ENCODE results near the gene SV2B. TPM values are rescaled to one million over a fixed set of nuclear protein-coding genes. Genes with fewer than 3 reads are reported as not detected.

The SV2B gene
- total and polyA plus RNA-seq, 8 donors = 0.53 to 11.3 (median 5.2) TPM

DNA sequence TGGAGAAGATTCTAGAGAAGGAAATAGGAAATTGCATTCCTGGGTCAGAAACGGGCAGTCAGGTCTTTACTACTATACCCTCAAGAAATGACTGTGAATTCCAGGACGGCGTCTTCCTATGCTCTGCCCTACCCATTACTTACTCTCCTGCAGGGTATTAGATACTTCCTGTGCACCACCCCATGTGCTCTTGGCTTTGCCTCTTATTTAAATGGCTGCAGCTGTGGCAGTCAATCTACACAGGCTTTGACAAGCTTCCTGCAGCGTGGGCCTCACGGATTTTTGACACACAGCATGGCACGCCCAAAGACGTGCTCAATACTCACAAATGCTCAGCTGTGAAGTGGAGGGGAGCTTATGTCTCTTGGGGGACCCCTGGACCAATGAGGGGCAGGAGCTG is 206.1 kb downstream of the SV2B start:
- Histone ChIP-seq H3K36me3 (no peaks in the 10 kb centered on the region), H3K4me1 (no peaks in the 10 kb centered on the region), H3K27me3 (no peaks in the 10 kb centered on the region), H3K9me3 (no peaks in the 10 kb centered on the region), H3K27ac (no peak overlapping the region), H3K4me3 (no peak overlapping the region)
- ATAC-seq (no peak), DNase-seq (no peak), FAIRE-seq (no peak)
- 73 to 76% methylated on average over 7 of the region's 7 CpGs for WGBS, 2 donors
- intact Hi-C loops (cut with DNase I) = loop anchor here in 1 of 3 donors (5.0 kb wide), 1 partner anchor 776 kb away; no protein-coding TSS in a partner anchor
- TF ChIP-seq, protein P1, sequence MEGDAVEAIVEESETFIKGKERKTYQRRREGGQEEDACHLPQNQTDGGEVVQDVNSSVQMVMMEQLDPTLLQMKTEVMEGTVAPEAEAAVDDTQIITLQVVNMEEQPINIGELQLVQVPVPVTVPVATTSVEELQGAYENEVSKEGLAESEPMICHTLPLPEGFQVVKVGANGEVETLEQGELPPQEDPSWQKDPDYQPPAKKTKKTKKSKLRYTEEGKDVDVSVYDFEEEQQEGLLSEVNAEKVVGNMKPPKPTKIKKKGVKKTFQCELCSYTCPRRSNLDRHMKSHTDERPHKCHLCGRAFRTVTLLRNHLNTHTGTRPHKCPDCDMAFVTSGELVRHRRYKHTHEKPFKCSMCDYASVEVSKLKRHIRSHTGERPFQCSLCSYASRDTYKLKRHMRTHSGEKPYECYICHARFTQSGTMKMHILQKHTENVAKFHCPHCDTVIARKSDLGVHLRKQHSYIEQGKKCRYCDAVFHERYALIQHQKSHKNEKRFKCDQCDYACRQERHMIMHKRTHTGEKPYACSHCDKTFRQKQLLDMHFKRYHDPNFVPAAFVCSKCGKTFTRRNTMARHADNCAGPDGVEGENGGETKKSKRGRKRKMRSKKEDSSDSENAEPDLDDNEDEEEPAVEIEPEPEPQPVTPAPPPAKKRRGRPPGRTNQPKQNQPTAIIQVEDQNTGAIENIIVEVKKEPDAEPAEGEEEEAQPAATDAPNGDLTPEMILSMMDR (IDR thresholded peaks at IDR 0.05) = no peak

DNA sequence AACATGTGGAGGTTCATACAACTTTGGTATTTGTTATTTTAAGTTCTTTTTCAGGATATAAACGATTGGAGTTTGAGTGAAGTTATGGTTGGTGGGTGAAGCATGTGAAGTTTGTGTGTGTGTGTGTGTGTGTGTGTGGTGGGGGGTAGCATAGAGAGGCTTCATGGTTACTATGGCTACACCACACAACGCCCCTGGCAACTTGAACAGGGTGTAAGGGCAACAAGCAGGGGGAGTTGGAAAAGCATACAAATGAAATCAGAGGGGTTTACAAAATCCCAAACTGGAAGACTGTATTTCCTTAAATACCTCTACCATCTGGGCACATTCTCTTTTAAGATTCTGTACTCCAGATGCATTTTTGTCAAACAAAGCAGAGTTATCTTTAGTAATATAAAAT is 207.5 kb downstream of the SV2B start:
- WGBS, 2 donors = 44 to 54% methylated on average over 2 of the region's 2 CpGs
- intact Hi-C loops (cut with DNase I) = loop anchor here in 1 of 3 donors (5.0 kb wide), 1 partner anchor 775 kb away; no protein-coding TSS in a partner anchor
- no peak for DNase-seq
- no peak for FAIRE-seq
- Histone ChIP-seq H3K9me3 (no peaks in the 10 kb centered on the region), H3K27me3 (no peaks in the 10 kb centered on the region), H3K27ac (no peak overlapping the region), H3K4me1 (no peaks in the 10 kb centered on the region), H3K36me3 (no peaks in the 10 kb centered on the region), H3K4me3 (no peak overlapping the region)
- ATAC-seq = no peak
- TF ChIP-seq, protein P1 (IDR thresholded peaks at IDR 0.05) = no peak

DNA sequence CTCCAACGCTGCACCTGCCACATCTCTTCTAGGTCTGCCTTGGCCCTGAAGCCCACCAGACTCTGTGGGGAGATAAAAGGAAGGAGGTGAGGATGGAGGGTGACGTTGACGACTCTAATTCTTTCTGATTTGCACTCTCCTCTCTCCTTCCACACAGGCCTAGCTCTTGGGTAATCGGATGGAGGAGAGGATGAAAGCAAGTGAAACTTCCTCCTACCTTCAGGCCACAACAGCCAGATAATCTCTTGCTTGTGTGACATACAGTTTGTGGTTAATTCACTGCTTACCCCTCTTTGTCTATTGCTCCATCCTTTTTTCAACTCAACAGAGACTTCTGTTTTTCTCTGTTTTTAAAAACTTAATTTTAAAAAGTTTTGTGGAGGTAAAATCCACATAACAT is 208.1 kb downstream of the SV2B start:
- H3K36me3 ChIP-seq = no peaks in the 10 kb centered on the region
- no peaks in the 10 kb centered on the region for H3K9me3 ChIP-seq
- H3K4me1 ChIP-seq = no peaks in the 10 kb centered on the region
- no peaks in the 10 kb centered on the region for H3K27me3 ChIP-seq
- TF ChIP-seq, protein P1 (IDR thresholded peaks at IDR 0.05) = no peak
- intact Hi-C loops (cut with DNase I) = loop anchor here in 1 of 3 donors (5.0 kb wide), 1 partner anchor 774 kb away; no protein-coding TSS in a partner anchor
- H3K4me3 ChIP-seq = no peak overlapping the region
- no peak overlapping the region for H3K27ac ChIP-seq
- no peak for FAIRE-seq
- 49 to 74% methylated on average over 4 of the region's 4 CpGs for WGBS, 2 donors
- no peak for ATAC-seq
- no peak for DNase-seq

DNA sequence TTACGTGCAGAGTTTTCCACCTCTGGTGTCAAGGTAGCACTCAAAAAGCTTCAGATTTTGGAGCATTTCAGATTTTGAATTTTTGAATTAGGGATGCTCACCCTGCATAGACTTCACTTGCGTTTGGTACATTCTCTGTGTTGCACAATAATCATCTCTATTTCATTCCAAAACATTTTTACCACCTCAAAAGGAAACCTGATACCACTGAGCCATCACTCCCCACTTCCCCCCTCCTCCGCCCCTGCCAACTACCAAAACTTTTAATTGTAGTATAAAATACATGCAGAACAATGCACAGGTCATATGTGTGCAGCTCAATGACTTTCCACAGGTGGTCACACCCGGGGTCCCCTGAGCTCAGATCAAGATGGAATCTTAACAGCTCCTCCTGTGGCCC is 208.8 kb downstream of the SV2B start:
- DNase-seq (no peak), ATAC-seq (no peak), FAIRE-seq (no peak)
- Histone ChIP-seq H3K4me1 (no peaks in the 10 kb centered on the region), H3K36me3 (no peaks in the 10 kb centered on the region), H3K4me3 (no peak overlapping the region), H3K9me3 (no peaks in the 10 kb centered on the region), H3K27ac (no peak overlapping the region), H3K27me3 (no peaks in the 10 kb centered on the region)
- 51 to 64% methylated on average over 4 of the region's 4 CpGs for WGBS, 2 donors
- intact Hi-C loops (cut with DNase I) = loop anchor here in 1 of 3 donors (5.0 kb wide), 1 partner anchor 773 kb away; no protein-coding TSS in a partner anchor
- TF ChIP-seq, protein P1 (IDR thresholded peaks at IDR 0.05) = no peak

DNA sequence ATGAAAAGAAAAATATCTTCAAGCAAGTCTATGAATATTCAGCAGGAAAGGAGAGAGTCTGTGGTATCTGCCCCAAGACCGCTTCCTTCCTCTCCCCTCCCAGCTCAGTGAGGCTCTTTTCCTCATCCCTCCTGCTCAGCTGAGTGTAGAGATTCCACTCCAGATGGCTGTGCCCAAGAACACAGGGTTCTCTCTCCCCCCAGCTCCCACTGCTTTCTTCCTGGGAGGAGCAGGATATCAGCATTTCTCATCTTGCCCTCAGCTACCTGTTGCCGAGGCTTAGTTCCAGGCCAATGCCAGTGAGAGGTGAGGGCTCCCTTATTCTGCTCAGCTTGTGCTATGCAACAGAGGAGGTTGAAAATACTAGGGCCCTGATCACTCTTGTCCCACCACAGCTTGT is 211.9 kb downstream of the SV2B start:
- H3K27me3 ChIP-seq = no peaks in the 10 kb centered on the region
- no peak for ATAC-seq
- H3K27ac ChIP-seq = no peak overlapping the region
- no peak overlapping the region for H3K4me3 ChIP-seq
- TF ChIP-seq, protein P1 (IDR thresholded peaks at IDR 0.05) = no peak
- no peaks in the 10 kb centered on the region for H3K9me3 ChIP-seq
- WGBS, 2 donors = 83 to 94% methylated on average over 2 of the region's 2 CpGs
- no peak for DNase-seq
- FAIRE-seq = no peak
- H3K36me3 ChIP-seq = no peaks in the 10 kb centered on the region
- H3K4me1 ChIP-seq = no peaks in the 10 kb centered on the region
- intact Hi-C loops (cut with DNase I) = no loop called here
